DMS114 treated with DMSO at 0.1 percent for 48 hours (cell line): Measurements from ENCODE around the gene SLC38A1.
A peak's percentile ranks its signal among the peaks of the same experiment; 100 is the strongest.

Experiments used
- DNase-seq: peaks from one replicate; lab custom pipeline; 2025; ENCODE audit not compliant: unreplicated experiment; lab: John Stamatoyannopoulos, UW

SLC38A1 gene

DNA sequence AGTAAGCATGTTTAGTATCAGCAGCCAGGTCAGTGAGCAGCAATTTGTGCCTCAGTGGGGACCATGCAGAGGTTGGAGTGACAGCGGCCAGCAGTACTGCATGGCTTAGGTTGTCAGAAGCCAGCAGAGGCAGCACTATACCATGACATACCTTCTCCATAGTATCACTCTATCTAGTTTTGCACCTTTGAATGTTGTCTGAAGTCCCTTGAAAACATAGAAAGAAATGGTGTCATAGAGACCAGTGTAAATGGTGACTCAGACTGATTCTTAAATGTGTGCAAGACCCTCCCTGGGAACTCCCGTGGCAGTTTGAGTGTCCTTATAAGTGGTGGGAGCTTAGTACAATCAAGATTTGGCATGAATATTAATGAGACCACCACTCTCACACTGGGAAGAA, 124.4 kb downstream of the SLC38A1 start:
- DNase-seq = no peak

- DNase-seq = no peak
Measured at GRCh38 chr12:46136249-46136648, 132.6 kb downstream of the SLC38A1 start.

- DNase-seq = no peak
Measured at GRCh38 chr12:46135750-46136149, 133.1 kb downstream of the SLC38A1 start.

DNA sequence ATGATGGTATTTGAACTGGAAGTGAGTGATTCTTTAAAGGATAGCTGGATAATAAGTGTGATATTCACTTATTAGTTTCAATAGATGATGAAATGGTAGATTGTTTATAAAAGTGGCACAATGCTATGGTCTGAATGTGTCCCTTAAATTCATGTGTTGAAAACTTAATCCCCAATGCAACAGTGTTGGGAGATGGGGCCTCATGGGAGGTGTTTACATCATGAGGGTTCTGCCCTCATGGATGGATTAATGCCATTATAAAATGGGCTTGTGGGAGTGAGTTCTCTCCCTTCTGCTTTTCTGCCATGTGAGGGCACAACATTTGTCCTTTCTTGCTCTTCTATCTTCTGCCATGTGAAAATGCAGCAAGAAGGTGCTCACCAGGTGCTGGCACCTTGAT, 134.0 kb downstream of the SLC38A1 start:
- DNase-seq = peak; percentile 88

- peak; percentile 99 for DNase-seq
Measured at GRCh38 chr12:46134205-46134811, 134.5 kb downstream of the SLC38A1 start.

DNA sequence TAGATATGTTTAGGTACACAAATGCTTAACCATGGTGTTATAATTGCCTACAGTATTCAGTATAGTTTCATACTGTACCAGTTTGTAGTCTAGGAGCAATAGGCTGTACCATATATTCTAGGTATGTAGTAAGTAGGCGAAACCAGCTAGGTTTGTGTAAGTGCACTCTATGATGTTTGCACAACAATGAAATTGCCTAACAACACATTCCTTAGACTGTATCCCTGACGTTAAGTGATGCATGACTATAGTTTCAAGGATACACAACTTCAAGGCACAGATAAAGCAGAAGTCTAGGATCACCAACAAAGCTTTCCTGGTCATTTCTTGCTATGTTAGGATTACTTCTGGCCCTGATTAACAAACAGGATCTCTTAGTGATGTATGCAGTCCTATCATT, 135.1 kb downstream of the SLC38A1 start:
- peak; percentile 99 for DNase-seq
